ENCODE data around the gene NRAS.

- no peak for TF ChIP-seq POLR2A (IDR thresholded peaks at IDR 0.05)
- no peak for TF ChIP-seq CTCF (IDR thresholded peaks at IDR 0.05)
These were observed 2.8 kb upstream of the NRAS start for GRCh38 chr1:114719424-114719787.

Data from testis (tissue), 2 donors.